Mesothelial cell of epicardium (in vitro differentiated cells): ENCODE data around the gene TRIM24. TPM values are rescaled to one million over a fixed set of nuclear protein-coding genes. Genes with fewer than 3 reads are reported as not detected.
"Not testable (repeated sequence)": the region's sequence is repeated elsewhere in the genome, so short reads cannot be mapped to it uniquely, and the experiment has no call there.

Experiments used
- DNase-seq, 2 experiments: peaks; one replicate each; pipeline ENCODE4 v3.0.0; 2021; ENCODE audit warnings: low spot score in 2 of 2; ENCODE audit not compliant: unreplicated experiment in 2 of 2
- H3K27ac Mint-ChIP-seq: 2 replicates; pipeline ENCODE4 v1.8.0; 2021; ENCODE audit warnings: mixed read lengths
- H3K27me3 Mint-ChIP-seq: 2 replicates; pipeline ENCODE4 v1.8.0; 2021; ENCODE audit warnings: low read depth, mixed read lengths
- H3K36me3 Mint-ChIP-seq: 2 replicates; pipeline ENCODE4 v1.8.0; 2021; ENCODE audit warnings: mixed read lengths
- H3K4me1 Mint-ChIP-seq: 2 replicates; pipeline ENCODE4 v1.8.0; 2021; ENCODE audit warnings: mixed read lengths
- H3K4me3 Mint-ChIP-seq: 2 replicates; pipeline ENCODE4 v1.8.0; 2021; ENCODE audit warnings: mild to moderate bottlenecking, moderate library complexity, mixed read lengths
- H3K9me3 Mint-ChIP-seq: 2 replicates; pipeline ENCODE4 v1.8.0; 2021; ENCODE audit warnings: mixed read lengths
- CTCF ChIP-seq: fragments of 200-600 bp; sonication (generic); IDR thresholded peaks from one replicate; pipeline ENCODE4 v1.5.0; 2021; ENCODE audit warnings: antibody characterized with exemption; ENCODE audit not compliant: unreplicated experiment
- total RNA-seq: library from RNA; stranded (reverse); gene quantifications from 3 replicates; pipeline ENCODE4 v1.2.1, GENCODE V29; 2021

Gene TRIM24
- total RNA-seq, 1 donor from 2014 or later = 86.6 TPM

GRCh38 chr7:138527746-138528223 lies 67.7 kb downstream of the TRIM24 start:
- no peak for DNase-seq
- H3K36me3 Mint-ChIP-seq = peaks cover 69% of the 10 kb centered on the region
- no peaks in the 10 kb centered on the region for H3K27me3 Mint-ChIP-seq
- H3K9me3 Mint-ChIP-seq = peaks cover 30% of the 10 kb centered on the region
- no peak overlapping the region for H3K27ac Mint-ChIP-seq
- H3K4me3 Mint-ChIP-seq = no peak overlapping the region
- H3K4me1 Mint-ChIP-seq = no peaks in the 10 kb centered on the region
- no peak for TF ChIP-seq CTCF

GRCh38 chr7:138536833-138537232 lies 76.8 kb downstream of the TRIM24 start:
- H3K4me1 Mint-ChIP-seq, H3K27ac Mint-ChIP-seq, DNase-seq, H3K27me3 Mint-ChIP-seq, H3K4me3 Mint-ChIP-seq: not testable (repeated sequence)
- Mint-ChIP-seq H3K9me3 (peaks cover 29% of the 10 kb centered on the region), H3K36me3 (peaks cover 81% of the 10 kb centered on the region)

- peaks cover 77% of the 10 kb centered on the region for H3K36me3 Mint-ChIP-seq
- H3K4me3 Mint-ChIP-seq = no peak overlapping the region
- no peak for TF ChIP-seq CTCF
- no peak for DNase-seq
- no peak overlapping the region for H3K27ac Mint-ChIP-seq
- no peaks in the 10 kb centered on the region for H3K27me3 Mint-ChIP-seq
- H3K4me1 Mint-ChIP-seq = peaks cover 1% of the 10 kb centered on the region
- peaks cover 28% of the 10 kb centered on the region for H3K9me3 Mint-ChIP-seq
Observed at GRCh38 chr7:138538518-138538917, 78.5 kb downstream of the TRIM24 start.

- Mint-ChIP-seq H3K4me1 (peaks cover 1% of the 10 kb centered on the region), H3K27me3 (no peaks in the 10 kb centered on the region), H3K36me3 (peaks cover 77% of the 10 kb centered on the region), H3K4me3 (no peak overlapping the region), H3K27ac (no peak overlapping the region), H3K9me3 (peaks cover 24% of the 10 kb centered on the region)
- no peak for TF ChIP-seq CTCF
- DNase-seq = no peak
Observed at GRCh38 chr7:138538997-138539644, 79.1 kb downstream of the TRIM24 start.

- no peak for TF ChIP-seq CTCF
- Mint-ChIP-seq H3K4me1 (peaks cover 1% of the 10 kb centered on the region), H3K36me3 (peaks cover 82% of the 10 kb centered on the region), H3K9me3 (peaks cover 37% of the 10 kb centered on the region), H3K4me3 (no peak overlapping the region), H3K27ac (no peak overlapping the region), H3K27me3 (no peaks in the 10 kb centered on the region)
- DNase-seq = no peak
Observed at GRCh38 chr7:138542183-138542582, 82.1 kb downstream of the TRIM24 start.

- Mint-ChIP-seq H3K27ac (no peak overlapping the region), H3K9me3 (peaks cover 37% of the 10 kb centered on the region), H3K4me3 (no peak overlapping the region), H3K4me1 (no peaks in the 10 kb centered on the region), H3K27me3 (no peaks in the 10 kb centered on the region), H3K36me3 (peaks cover 76% of the 10 kb centered on the region)
- no peak for DNase-seq
- no peak for TF ChIP-seq CTCF
Observed at GRCh38 chr7:138543739-138544138, 83.7 kb downstream of the TRIM24 start.
